ENCODE data around the gene DCLK1. TPM values are rescaled to one million over a fixed set of nuclear protein-coding genes. Genes with fewer than 3 reads are reported as not detected.
A peak's percentile ranks its signal among the peaks of the same experiment; 100 is the strongest.

Gene DCLK1
- total RNA-seq, 1 donor from 2014 or later, result 36.1 TPM

GRCh38 chr13:36059321-36059720, 71.9 kb downstream of the DCLK1 start:
- Histone ChIP-seq H3K27me3 (no peaks in the 10 kb centered on the region), H3K36me3 (no peaks in the 10 kb centered on the region), H3K9me3 (no peaks in the 10 kb centered on the region), H3K27ac (no peak overlapping the region), H3K4me3 (no peak overlapping the region), H3K4me1 (peaks cover 5% of the 10 kb centered on the region)
- no peak for TF ChIP-seq POLR2AphosphoS5 (IDR thresholded peaks at IDR 0.05; ENCODE audit: insufficient read depth in 1 of 2, low read depth in 1 of 2)
- no peak for TF ChIP-seq CTCF (IDR thresholded peaks at IDR 0.05)
- no peak for TF ChIP-seq POLR2A (IDR thresholded peaks at IDR 0.05)
- intact Hi-C loops (cut with DNase I), result no loop called here
- no peak for DNase-seq (ENCODE audit: extremely low spot score in 2 of 2)

- Histone ChIP-seq H3K4me3 (no peak overlapping the region), H3K9me3 (no peaks in the 10 kb centered on the region), H3K4me1 (peaks cover 5% of the 10 kb centered on the region), H3K27ac (no peak overlapping the region), H3K27me3 (no peaks in the 10 kb centered on the region), H3K36me3 (no peaks in the 10 kb centered on the region)
- TF ChIP-seq CTCF (IDR thresholded peaks at IDR 0.05) (no peak), POLR2AphosphoS5 (IDR thresholded peaks at IDR 0.05; ENCODE audit: insufficient read depth in 1 of 2, low read depth in 1 of 2) (no peak), POLR2A (IDR thresholded peaks at IDR 0.05) (no peak)
- intact Hi-C loops (cut with DNase I), result no loop called here
- DNase-seq (ENCODE audit: extremely low spot score in 2 of 2), result no peak
Measured at GRCh38 chr13:36058116-36058515, 73.1 kb downstream of the DCLK1 start.

- no peak for DNase-seq (ENCODE audit: extremely low spot score in 2 of 2)
- intact Hi-C loops (cut with DNase I), result no loop called here
Measured at GRCh38 chr13:36057547-36057946, 73.6 kb downstream of the DCLK1 start.

GRCh38 chr13:36057041-36057440, 74.1 kb downstream of the DCLK1 start:
- no peak for DNase-seq (ENCODE audit: extremely low spot score in 2 of 2)
- Histone ChIP-seq H3K27me3 (no peaks in the 10 kb centered on the region), H3K4me1 (peaks cover 5% of the 10 kb centered on the region), H3K36me3 (no peaks in the 10 kb centered on the region), H3K4me3 (no peak overlapping the region), H3K27ac (no peak overlapping the region), H3K9me3 (no peaks in the 10 kb centered on the region)
- intact Hi-C loops (cut with DNase I), result no loop called here
- TF ChIP-seq CTCF (IDR thresholded peaks at IDR 0.05) (no peak), POLR2A (IDR thresholded peaks at IDR 0.05) (no peak), POLR2AphosphoS5 (IDR thresholded peaks at IDR 0.05; ENCODE audit: insufficient read depth in 1 of 2, low read depth in 1 of 2) (no peak)

More at GRCh38 chr13:36057547-36057946, 73.6 kb downstream of the DCLK1 start:
- peaks cover 5% of the 10 kb centered on the region for H3K4me1 ChIP-seq
- H3K27me3 ChIP-seq, result no peaks in the 10 kb centered on the region
- no peaks in the 10 kb centered on the region for H3K36me3 ChIP-seq
- no peak overlapping the region for H3K27ac ChIP-seq
- H3K4me3 ChIP-seq, result no peak overlapping the region
- no peak for TF ChIP-seq POLR2AphosphoS5 (IDR thresholded peaks at IDR 0.05; ENCODE audit: insufficient read depth in 1 of 2, low read depth in 1 of 2)
- H3K9me3 ChIP-seq, result no peaks in the 10 kb centered on the region

GRCh38 chr13:36055366-36055765, 75.8 kb downstream of the DCLK1 start:
- H3K27me3 ChIP-seq, result no peaks in the 10 kb centered on the region
- TF ChIP-seq POLR2A (IDR thresholded peaks at IDR 0.05), result no peak
- TF ChIP-seq CTCF (IDR thresholded peaks at IDR 0.05), result no peak
- TF ChIP-seq POLR2AphosphoS5 (IDR thresholded peaks at IDR 0.05; ENCODE audit: insufficient read depth in 1 of 2, low read depth in 1 of 2), result peak in 1 of 2 donors; percentile 59
- intact Hi-C loops (cut with DNase I), result no loop called here
- H3K4me3 ChIP-seq, result no peak overlapping the region
- H3K36me3 ChIP-seq, result no peaks in the 10 kb centered on the region
- H3K4me1 ChIP-seq, result peaks cover 5% of the 10 kb centered on the region
- H3K27ac ChIP-seq, result no peak overlapping the region
- no peak for DNase-seq (ENCODE audit: extremely low spot score in 2 of 2)
- H3K9me3 ChIP-seq, result no peaks in the 10 kb centered on the region

Measured in vagina (tissue), 2 donors.